HEK293T (cell line): ENCODE results near the gene CRAMP1.

Experiments used
- ELF4 ChIP-seq: fragments of 450-650 bp; IDR thresholded peaks from 2 replicates; pipeline ENCODE4 v1.6.1; 2017; ENCODE audit warnings: antibody characterized with exemption
- HDGF ChIP-seq: fragments of 450-650 bp; IDR thresholded peaks from 2 replicates; pipeline ENCODE4 v1.6.1; 2017; ENCODE audit warnings: antibody characterized with exemption, borderline replicate concordance
- L3MBTL2 ChIP-seq: fragments of 450-650 bp; conservative IDR thresholded peaks from 2 replicates; pipeline ENCODE4 v1.6.1; 2016; ENCODE audit warnings: mild to moderate bottlenecking
- SP1 ChIP-seq: fragments of 450-650 bp; IDR thresholded peaks from 2 replicates; pipeline ENCODE4 v1.6.1; 2017
- ZNF384 ChIP-seq: fragments of 450-650 bp; IDR thresholded peaks from 2 replicates; pipeline ENCODE4 v1.6.1; 2016

- TF ChIP-seq HDGF: no peak
- no peak for TF ChIP-seq SP1
- TF ChIP-seq ELF4: no peak
- no peak for TF ChIP-seq ZNF384
- no peak for TF ChIP-seq L3MBTL2
These were observed 61.4 kb downstream of the CRAMP1 start for GRCh38 chr16:1673424-1674151.
